ENCODE results near the gene CFAP45. TPM values are rescaled to one million over a fixed set of nuclear protein-coding genes. Genes with fewer than 3 reads are reported as not detected.

Gene CFAP45
- total and polyA plus RNA-seq, 2 of the 8 experiments (the other 6 are each of a cell fraction or from before 2014, with no cell fraction given), result 0.05 TPM; not detected in 1

DNA sequence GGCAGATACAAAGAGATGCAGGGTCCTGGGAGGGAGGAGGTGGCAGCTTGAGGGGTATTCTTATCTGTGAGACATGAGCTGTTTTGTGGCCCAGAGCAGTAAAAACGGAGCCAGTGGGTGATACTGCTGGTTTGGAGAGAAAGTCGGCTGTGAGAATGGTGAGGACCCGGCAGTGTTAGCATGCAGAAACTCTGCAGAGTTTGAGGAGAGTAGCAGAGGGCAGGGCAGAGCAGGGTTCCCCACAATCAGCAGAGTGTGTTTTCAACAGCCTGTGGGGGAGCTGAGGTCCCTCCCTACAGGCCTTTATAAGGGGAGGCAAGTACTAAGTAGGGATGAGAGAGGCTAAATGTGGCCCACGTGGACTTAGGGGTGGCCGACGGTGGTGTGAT is 72.9 kb downstream of the CFAP45 start:
- DNase-seq (ENCODE audit: low read depth in 1 of 2, low spot score in 2 of 2), result no peak
- no peak for TF ChIP-seq CTCF (IDR thresholded peaks at IDR 0.05; ENCODE audit: control extremely low read depth in 1 of 3, insufficient read depth in 1 of 3, low read depth in 1 of 3, low read length in 3 of 3)
- TF ChIP-seq RFX5 (IDR thresholded peaks at IDR 0.05; ENCODE audit: borderline replicate concordance, low read depth, low read length), result no peak
- TF ChIP-seq EZH2 (IDR thresholded peaks at IDR 0.05; ENCODE audit: low read depth, low read length, severe bottlenecking), result no peak
- TF ChIP-seq, protein P1, sequence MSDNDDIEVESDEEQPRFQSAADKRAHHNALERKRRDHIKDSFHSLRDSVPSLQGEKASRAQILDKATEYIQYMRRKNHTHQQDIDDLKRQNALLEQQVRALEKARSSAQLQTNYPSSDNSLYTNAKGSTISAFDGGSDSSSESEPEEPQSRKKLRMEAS (IDR thresholded peaks at IDR 0.05), result no peak
- TF ChIP-seq GTF2F1 (IDR thresholded peaks at IDR 0.05; ENCODE audit: borderline replicate concordance, low read depth, low read length), result no peak
- TF ChIP-seq SRF (IDR thresholded peaks at IDR 0.05; ENCODE audit: low read depth, low read length), result no peak
- TF ChIP-seq NANOG (IDR thresholded peaks at IDR 0.05; ENCODE audit: insufficient read depth, low read depth, low read length, poor library complexity, severe bottlenecking), result no peak
- TF ChIP-seq KDM1A (IDR thresholded peaks at IDR 0.05; ENCODE audit: borderline replicate concordance, low read length), result no peak
- no peak for TF ChIP-seq MAFK (IDR thresholded peaks at IDR 0.05; ENCODE audit: low read depth, low read length)
- no peak for TF ChIP-seq FOSL1 (IDR thresholded peaks at IDR 0.05; ENCODE audit: insufficient read depth, low read depth, low read length)

More for the DNA sequence above, 72.9 kb downstream of the CFAP45 start:
- no peak overlapping the region for H2BK120ac ChIP-seq (replicated peaks; ENCODE audit: low read depth, low read length)
- FAIRE-seq, result no peak
- H3K14ac ChIP-seq (ENCODE audit: insufficient read length), result no peak overlapping the region
- no peaks in the 10 kb centered on the region for H3K9me3 ChIP-seq (ENCODE audit: insufficient read depth in 2 of 2, low read depth in 1 of 2, low read length in 1 of 2)
- H3K23ac ChIP-seq (ENCODE audit: insufficient read length), result no peak overlapping the region
- H2BK12ac ChIP-seq (ENCODE audit: low read depth, low read length), result no peak overlapping the region
- H3K27ac ChIP-seq (ENCODE audit: low read depth, low read length), result no peak overlapping the region
- no peak overlapping the region for H3K4ac ChIP-seq (replicated peaks; ENCODE audit: insufficient read length, low read depth, low read length)
- no peak overlapping the region for H2BK15ac ChIP-seq (ENCODE audit: low read length)
- no peak overlapping the region for H2AK5ac ChIP-seq (ENCODE audit: low read depth, low read length)
- peaks cover 0 to 3% (median 3%) of the 10 kb centered on the region in 4 experiments; a peak in 1 of 7 replicates for H3K4me1 ChIP-seq (replicated peaks in 1 of 4; ENCODE audit: control insufficient read depth in 3 of 4, insufficient read depth in 4 of 4, low read length in 3 of 4)
- no peaks in the 10 kb centered on the region for H3K36me3 ChIP-seq (ENCODE audit: control insufficient read depth in 2 of 4, insufficient read depth in 4 of 4, low read length in 3 of 4)
- no peak overlapping the region for H3K9ac ChIP-seq (replicated peaks in 1 of 4; ENCODE audit: extremely low read depth in 1 of 4, low read depth in 3 of 4, low read length in 3 of 4)
- H3K79me2 ChIP-seq (ENCODE audit: control insufficient read depth in 1 of 2, insufficient read depth in 2 of 2, low read length in 2 of 2), result no peaks in the 10 kb centered on the region
- no peak overlapping the region for H4K91ac ChIP-seq (replicated peaks; ENCODE audit: insufficient read length, low read length)
- H3K4me3 ChIP-seq (ENCODE audit: extremely low read depth in 1 of 4, insufficient read depth in 2 of 4, low read depth in 3 of 4, low read length in 4 of 4), result no peak overlapping the region
- H3K56ac ChIP-seq (replicated peaks; ENCODE audit: insufficient read length, low read depth, low read length), result no peak overlapping the region
- H3K18ac ChIP-seq (ENCODE audit: extremely low read depth, low read length), result no peak overlapping the region
- CTCF ChIA-PET (ENCODE audit: partially characterized antibody), result interaction anchor here (0.6 to 11.2 kb wide), 13 partner anchors 8 to 230 kb away, joined by 3 to 175 read pairs (median 4); partner anchors contain the start of gene FCRL6
- POLR2A ChIA-PET (ENCODE audit: partially characterized antibody), result interaction anchor here (0.6 kb wide), 1 partner anchor 98 kb away, joined by 3 read pairs; the partner anchor contains the start of gene TAGLN2
- H4K8ac ChIP-seq (ENCODE audit: extremely low read depth, insufficient read depth, low read length), result no peak overlapping the region
- 88% methylated on average over 6 of the region's 6 CpGs; no CpG with 5 or more reads in 1 of the 2 experiments for WGBS, 2 experiments (ENCODE audit: extremely low coverage in 1 of 2, insufficient coverage in 1 of 2, insufficient read length in 1 of 2, insufficient replicate concordance in 2 of 2, low coverage in 1 of 2, low lambda C conversion rate in 2 of 2, missing lambda C conversion rate in 1 of 2)
- no peaks in the 10 kb centered on the region; a peak in 1 of 7 replicates for H3K27me3 ChIP-seq (replicated peaks in 1 of 4; ENCODE audit: control insufficient read depth in 3 of 4, extremely low read depth in 1 of 4, insufficient read depth in 3 of 4, low read length in 3 of 4)
- H2BK5ac ChIP-seq (ENCODE audit: low read depth, low read length), result no peak overlapping the region
- H3K79me1 ChIP-seq (ENCODE audit: low read depth, low read length), result no peaks in the 10 kb centered on the region
- H2BK20ac ChIP-seq (ENCODE audit: low read length), result no peak overlapping the region
- H3K23me2 ChIP-seq (ENCODE audit: low read depth, low read length), result no peaks in the 10 kb centered on the region
- no peaks in the 10 kb centered on the region for H4K20me1 ChIP-seq (replicated peaks in 1 of 2; ENCODE audit: control insufficient read depth in 1 of 2, insufficient read depth in 2 of 2, low read length in 2 of 2)
- no peak overlapping the region for H3K4me2 ChIP-seq (ENCODE audit: insufficient read depth in 1 of 2, low read depth in 2 of 2, low read length in 2 of 2)
- no peak overlapping the region for H2AFZ ChIP-seq (ENCODE audit: low read length)
- no peak overlapping the region for H4K5ac ChIP-seq (ENCODE audit: insufficient read length, low read depth, low read length)

Measured in H1 (cell line).